T1000 (cell line): Measurements from ENCODE around the gene TNNC1.

Experiments used
- DNase-seq: peaks from one replicate; lab custom pipeline; 2025; ENCODE audit warnings: mixed read lengths; lab: John Stamatoyannopoulos, UW

The TNNC1 gene

GRCh38 chr3:52453496-52454249 is at the start of gene TNNC1:
TSS of gene TNNC1 (minus strand) at chr3:52454041. CDS start at chr3:52454015, 26 bp downstream.
- no peak for DNase-seq

GRCh38 chr3:52502808-52503350 is 49.0 kb upstream of the TNNC1 start:
- DNase-seq, result no peak

GRCh38 chr3:52502001-52502400 is 48.2 kb upstream of the TNNC1 start:
- no peak for DNase-seq

- no peak for DNase-seq
Observed at GRCh38 chr3:52501046-52501445, 47.2 kb upstream of the TNNC1 start.

- no peak for DNase-seq
Observed at GRCh38 chr3:52498137-52499054, 44.6 kb upstream of the TNNC1 start.

- peak; percentile 41 for DNase-seq
Observed at GRCh38 chr3:52495777-52496602, 42.1 kb upstream of the TNNC1 start.

- DNase-seq, result no peak
Observed at GRCh38 chr3:52494886-52495495, 41.1 kb upstream of the TNNC1 start, which contains the start of gene STAB1. TSS of gene STAB1 (plus strand) at chr3:52495338. CDS start at chr3:52495414, 76 bp downstream.

- no peak for DNase-seq
Observed at GRCh38 chr3:52494445-52494844, 40.6 kb upstream of the TNNC1 start.

- no peak for DNase-seq
Observed at GRCh38 chr3:52493232-52494017, 39.6 kb upstream of the TNNC1 start.

GRCh38 chr3:52492059-52492458 is 38.2 kb upstream of the TNNC1 start:
- DNase-seq, result no peak

- DNase-seq, result no peak
Observed at GRCh38 chr3:52490939-52491526, 37.2 kb upstream of the TNNC1 start.

GRCh38 chr3:52490035-52490938 is 36.4 kb upstream of the TNNC1 start:
- DNase-seq, result no peak

GRCh38 chr3:52489453-52489852 is 35.6 kb upstream of the TNNC1 start:
- no peak for DNase-seq

GRCh38 chr3:52488746-52489145 is 34.9 kb upstream of the TNNC1 start:
- no peak for DNase-seq

- no peak for DNase-seq
Observed at GRCh38 chr3:52487788-52488691, 34.2 kb upstream of the TNNC1 start.

- DNase-seq, result no peak
Observed at GRCh38 chr3:52487050-52487787, 33.4 kb upstream of the TNNC1 start.
